Adrenal gland (tissue), 5 donors: Measurements from ENCODE around the gene MUCL1.

Source experiments
- POLR2A ChIP-seq, 2 donors: fragments of 450-650 bp; IDR thresholded peaks; one replicate each; pipeline ENCODE4 v1.6.1; 2017; ENCODE audit warnings: antibody characterized with exemption in 2 of 2, mild to moderate bottlenecking in 2 of 2, moderate library complexity in 1 of 2
- TF ChIP-seq, protein P1 (sequence below), 6 experiments: fragments of 450-650 bp in 4 of 6; fragments of 200-600 bp in 2 of 6; sonication (generic) in 1 of 6; IDR thresholded peaks; 1 replicate in 5 of 6; 2 replicates in 1 of 6; pipeline versions ENCODE4 v1.5.1 to v1.8.0; 2016 to 2021; ENCODE audit warnings: antibody characterized with exemption in 6 of 6, mild to moderate bottlenecking in 2 of 6, moderate library complexity in 1 of 6
- donor health status: DM: no; HTN: no; CAD: no.

DNA sequence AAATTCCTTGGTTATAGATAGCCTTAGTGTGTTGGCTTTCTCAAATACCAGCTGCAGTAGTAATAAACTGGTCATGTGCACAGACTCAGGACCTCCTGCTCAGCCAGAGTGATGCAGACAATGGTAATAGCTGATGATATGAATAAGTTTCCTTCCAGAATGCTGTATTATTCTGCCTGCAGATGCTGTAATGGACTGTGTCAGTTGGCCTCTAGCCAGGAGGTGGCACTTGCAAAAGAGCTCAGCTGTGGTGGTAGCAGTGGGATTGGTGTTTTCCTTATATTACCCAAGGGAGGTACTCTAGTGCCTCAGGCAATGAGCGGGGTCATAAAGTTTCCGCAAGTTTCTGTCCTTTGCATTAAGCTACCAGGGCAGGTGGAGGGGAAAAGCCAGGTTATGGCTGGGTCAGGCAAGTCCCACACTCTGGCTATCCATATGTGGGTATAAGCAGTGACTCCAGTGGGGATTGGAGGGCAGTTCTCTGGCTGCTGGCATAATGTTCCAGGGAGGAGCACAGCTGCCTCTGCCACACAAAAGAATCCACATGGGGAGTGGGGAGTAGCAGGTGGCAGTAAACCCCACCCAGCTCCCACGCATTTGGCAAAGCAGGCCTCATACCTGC is 14.0 kb upstream of the MUCL1 start:
- TF ChIP-seq, protein P1, sequence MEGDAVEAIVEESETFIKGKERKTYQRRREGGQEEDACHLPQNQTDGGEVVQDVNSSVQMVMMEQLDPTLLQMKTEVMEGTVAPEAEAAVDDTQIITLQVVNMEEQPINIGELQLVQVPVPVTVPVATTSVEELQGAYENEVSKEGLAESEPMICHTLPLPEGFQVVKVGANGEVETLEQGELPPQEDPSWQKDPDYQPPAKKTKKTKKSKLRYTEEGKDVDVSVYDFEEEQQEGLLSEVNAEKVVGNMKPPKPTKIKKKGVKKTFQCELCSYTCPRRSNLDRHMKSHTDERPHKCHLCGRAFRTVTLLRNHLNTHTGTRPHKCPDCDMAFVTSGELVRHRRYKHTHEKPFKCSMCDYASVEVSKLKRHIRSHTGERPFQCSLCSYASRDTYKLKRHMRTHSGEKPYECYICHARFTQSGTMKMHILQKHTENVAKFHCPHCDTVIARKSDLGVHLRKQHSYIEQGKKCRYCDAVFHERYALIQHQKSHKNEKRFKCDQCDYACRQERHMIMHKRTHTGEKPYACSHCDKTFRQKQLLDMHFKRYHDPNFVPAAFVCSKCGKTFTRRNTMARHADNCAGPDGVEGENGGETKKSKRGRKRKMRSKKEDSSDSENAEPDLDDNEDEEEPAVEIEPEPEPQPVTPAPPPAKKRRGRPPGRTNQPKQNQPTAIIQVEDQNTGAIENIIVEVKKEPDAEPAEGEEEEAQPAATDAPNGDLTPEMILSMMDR (IDR thresholded peaks at IDR 0.05): no peak
- TF ChIP-seq POLR2A (IDR thresholded peaks at IDR 0.05): no peak
